HEK293 (cell line): ENCODE data around the gene YBX3.

Experiments used
- CTCF ChIA-PET: fragments of 350-600 bp; formaldehyde crosslinking; extraction: SDS; loops from one replicate; lab custom pipeline; 2021; ENCODE audit warnings: antibody characterized with exemption; lab: Yijun Ruan, JAX
- POLR2A ChIA-PET: fragments of 300-600 bp; formaldehyde crosslinking; extraction: SDS; loops from one replicate; lab custom pipeline; 2020; ENCODE audit warnings: antibody characterized with exemption, inconsistent platforms; lab: Yijun Ruan, JAX
- H3K27ac ChIP-seq: fragments of 200-500 bp; sonication (Bioruptor generic); 2 replicates; pipeline ENCODE4 v1.5.1; 2014; ENCODE audit warnings: low read depth, low read length, control low read depth, inconsistent platforms; ENCODE audit errors: extremely low read depth
- H3K36me3 ChIP-seq, 2 experiments: fragments of 200-500 bp in 1 of 2; sonication (Bioruptor generic) in 1 of 2; 1 replicate in 1 of 2; 2 replicates in 1 of 2; pipeline ENCODE4 v1.5.1; 2014 to 2017; ENCODE audit warnings: inconsistent platforms in 2 of 2, low read length in 2 of 2; ENCODE audit not compliant: control insufficient read depth in 2 of 2, insufficient read depth in 1 of 2
- H3K4me1 ChIP-seq: fragments of 200-500 bp; sonication (Bioruptor generic); 2 replicates; pipeline ENCODE4 v1.5.1; 2014; ENCODE audit warnings: mild to moderate bottlenecking, low read length, inconsistent platforms; ENCODE audit not compliant: control insufficient read depth, insufficient read depth
- H3K4me3 ChIP-seq: 2 replicates; pipeline ENCODE4 v1.5.1; 2011; ENCODE audit warnings: low read depth, mild to moderate bottlenecking, control low read depth, low read length, moderate library complexity
- H3K9me3 ChIP-seq: fragments of 200-500 bp; sonication (Bioruptor generic); 2 replicates; pipeline ENCODE4 v1.5.1; 2014; ENCODE audit warnings: low read depth, low read length, inconsistent platforms; ENCODE audit not compliant: control insufficient read depth, insufficient read depth
- EGR2 ChIP-seq: fragments of 450-650 bp; formaldehyde crosslinking; IDR thresholded peaks from 2 replicates; pipeline ENCODE4 v1.5.1; 2016; ENCODE audit warnings: low read depth, missing biosample characterization, missing genetic modification characterization
- HOXA7 ChIP-seq: sonication (generic); formaldehyde crosslinking; IDR thresholded peaks from 2 replicates; pipeline ENCODE4 v1.8.1; 2022; ENCODE audit warnings: missing genetic modification reagents, borderline replicate concordance
- WT1 ChIP-seq: fragments of 450-650 bp; formaldehyde crosslinking; IDR thresholded peaks from 2 replicates; pipeline ENCODE4 v1.5.1; 2016; ENCODE audit warnings: missing biosample characterization, missing genetic modification characterization
- YY1 ChIP-seq: fragments of 450-650 bp; formaldehyde crosslinking; IDR thresholded peaks from 2 replicates; pipeline ENCODE4 v1.5.1; 2018; ENCODE audit warnings: missing biosample characterization, missing genetic modification characterization
- ZEB2 ChIP-seq: fragments of 450-650 bp; formaldehyde crosslinking; IDR thresholded peaks from 2 replicates; pipeline ENCODE4 v1.5.1; 2016; ENCODE audit warnings: missing biosample characterization, missing genetic modification characterization
- ZFHX2 ChIP-seq: fragments of 450-650 bp; formaldehyde crosslinking; conservative IDR thresholded peaks from 2 replicates; pipeline ENCODE4 v1.5.1; 2016; ENCODE audit warnings: missing biosample characterization, missing genetic modification characterization
- ZNF114 ChIP-seq: fragments of 450-650 bp; formaldehyde crosslinking; IDR thresholded peaks from 2 replicates; pipeline ENCODE4 v1.5.0; 2017; ENCODE audit warnings: missing biosample characterization, missing genetic modification characterization
- ZNF2 ChIP-seq: fragments of 450-650 bp; formaldehyde crosslinking; IDR thresholded peaks from 2 replicates; pipeline ENCODE4 v1.5.1; 2016; ENCODE audit warnings: missing biosample characterization, missing genetic modification characterization
- ZNF24 ChIP-seq: fragments of 450-650 bp; formaldehyde crosslinking; IDR thresholded peaks from 2 replicates; pipeline ENCODE4 v1.5.1; 2016; ENCODE audit warnings: missing biosample characterization, missing genetic modification characterization
- ZNF274 ChIP-seq, 2 experiments: fragments of 200-500 bp in 1 of 2; fragments of 450-650 bp in 1 of 2; sonication (Bioruptor generic) in 1 of 2; formaldehyde crosslinking in 1 of 2; IDR thresholded peaks; 2 replicates each; pipeline versions ENCODE4 v1.5.1 to v1.6.1; 2014 to 2016; ENCODE audit warnings: borderline replicate concordance in 1 of 2, inconsistent platforms in 1 of 2, low read length in 1 of 2, missing biosample characterization in 1 of 2, missing genetic modification characterization in 1 of 2
- ZNF341 ChIP-seq: fragments of 450-650 bp; formaldehyde crosslinking; IDR thresholded peaks from 2 replicates; pipeline ENCODE4; 2016; ENCODE audit warnings: low read depth, missing biosample characterization, missing genetic modification characterization
- ZNF501 ChIP-seq: fragments of 450-650 bp; formaldehyde crosslinking; IDR thresholded peaks from 2 replicates; pipeline ENCODE4 v1.5.1; 2016; ENCODE audit warnings: missing biosample characterization, missing genetic modification characterization
- ZNF626 ChIP-seq: fragments of 450-650 bp; sonication (Bioruptor Pico); formaldehyde crosslinking; IDR thresholded peaks from 2 replicates; pipeline ENCODE4 v1.5.1; 2018; ENCODE audit warnings: missing biosample characterization, missing genetic modification characterization, inconsistent platforms
- ZNF707 ChIP-seq: fragments of 450-650 bp; formaldehyde crosslinking; IDR thresholded peaks from 2 replicates; pipeline ENCODE4 v1.5.1; 2016; ENCODE audit warnings: missing biosample characterization, missing genetic modification characterization
- ZXDB ChIP-seq: fragments of 450-650 bp; formaldehyde crosslinking; IDR thresholded peaks from 2 replicates; pipeline ENCODE4 v1.5.1; 2016; ENCODE audit warnings: missing biosample characterization, missing genetic modification characterization
- TF ChIP-seq, protein P1 (sequence below): fragments of 450-650 bp; formaldehyde crosslinking; IDR thresholded peaks from 2 replicates; pipeline ENCODE4 v1.5.1; 2017; ENCODE audit warnings: missing biosample characterization, missing genetic modification characterization
- TF ChIP-seq, protein P2 (sequence below): fragments of 450-650 bp; formaldehyde crosslinking; IDR thresholded peaks from 2 replicates; pipeline ENCODE4 v1.5.1; 2016; ENCODE audit warnings: missing biosample characterization, missing genetic modification characterization

Gene YBX3

DNA sequence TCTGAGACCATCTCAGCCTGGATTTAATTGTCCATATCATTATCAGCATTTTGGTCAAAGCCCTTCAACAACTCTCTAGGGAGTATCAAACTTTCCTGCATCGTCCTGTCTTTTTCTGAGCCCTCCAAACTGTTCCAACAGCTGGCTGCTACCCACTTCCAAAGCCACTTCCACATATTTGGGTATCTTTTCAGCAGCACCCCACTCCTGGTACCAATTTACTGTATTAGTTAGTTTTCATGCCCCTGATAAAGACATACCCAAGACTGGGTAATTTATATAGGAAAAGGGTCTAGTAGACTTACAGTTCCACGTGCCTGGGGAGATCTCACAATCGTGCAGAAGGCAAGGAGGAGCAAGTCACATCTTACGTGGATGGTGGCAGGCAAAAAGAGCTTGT lies 33.1 kb upstream of the YBX3 start:
- POLR2A ChIA-PET, result no interaction called here
- H3K4me1 ChIP-seq, result no peaks in the 10 kb centered on the region
- TF ChIP-seq WT1 (tag by site-specific recombination) (no peak), ZNF707 (tag by site-specific recombination) (peak; percentile 96), ZNF2 (tag by site-specific recombination) (no peak)
- TF ChIP-seq, protein P1, sequence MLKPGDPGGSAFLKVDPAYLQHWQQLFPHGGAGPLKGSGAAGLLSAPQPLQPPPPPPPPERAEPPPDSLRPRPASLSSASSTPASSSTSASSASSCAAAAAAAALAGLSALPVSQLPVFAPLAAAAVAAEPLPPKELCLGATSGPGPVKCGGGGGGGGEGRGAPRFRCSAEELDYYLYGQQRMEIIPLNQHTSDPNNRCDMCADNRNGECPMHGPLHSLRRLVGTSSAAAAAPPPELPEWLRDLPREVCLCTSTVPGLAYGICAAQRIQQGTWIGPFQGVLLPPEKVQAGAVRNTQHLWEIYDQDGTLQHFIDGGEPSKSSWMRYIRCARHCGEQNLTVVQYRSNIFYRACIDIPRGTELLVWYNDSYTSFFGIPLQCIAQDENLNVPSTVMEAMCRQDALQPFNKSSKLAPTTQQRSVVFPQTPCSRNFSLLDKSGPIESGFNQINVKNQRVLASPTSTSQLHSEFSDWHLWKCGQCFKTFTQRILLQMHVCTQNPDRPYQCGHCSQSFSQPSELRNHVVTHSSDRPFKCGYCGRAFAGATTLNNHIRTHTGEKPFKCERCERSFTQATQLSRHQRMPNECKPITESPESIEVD (tag by site-specific recombination), result no peak
- H3K9me3 ChIP-seq, result no peaks in the 10 kb centered on the region
- H3K4me3 ChIP-seq, result no peak overlapping the region
- H3K27ac ChIP-seq, result no peak overlapping the region
- no peaks in the 10 kb centered on the region for H3K36me3 ChIP-seq
- CTCF ChIA-PET, result no interaction called here

DNA sequence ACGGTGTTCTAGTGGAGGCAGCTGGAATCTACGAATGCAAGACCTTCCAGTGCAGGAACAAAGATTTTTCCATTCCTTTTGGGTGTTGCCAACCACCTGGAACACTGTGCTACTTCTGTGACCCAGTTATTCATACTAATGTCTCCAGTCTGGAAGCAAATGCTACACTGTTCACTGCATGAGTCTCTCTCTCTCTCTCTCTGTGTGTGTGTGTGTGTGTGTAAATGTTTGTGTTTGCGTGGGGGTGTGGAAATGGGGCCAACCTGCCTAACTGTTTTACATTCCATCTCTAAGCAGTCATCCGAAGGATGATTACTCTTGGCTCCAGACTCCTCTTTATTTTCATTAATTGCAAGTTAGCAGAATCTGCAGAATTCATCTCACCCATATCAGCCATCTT lies 29.9 kb upstream of the YBX3 start:
- POLR2A ChIA-PET, result no interaction called here
- H3K4me3 ChIP-seq, result no peak overlapping the region
- no peaks in the 10 kb centered on the region for H3K4me1 ChIP-seq
- H3K9me3 ChIP-seq, result no peaks in the 10 kb centered on the region; the same call in 1 of the 2 replicates
- TF ChIP-seq YY1 (no peak), HOXA7 (CRISPR knock-in tag) (no peak), EGR2 (tag by site-specific recombination) (peak; percentile 56; the same call in 1 of the 2 replicates), ZFHX2 (tag by site-specific recombination) (peak; percentile 73)
- CTCF ChIA-PET, result interaction anchor here (0.5 kb wide), 1 partner anchor 206 kb away, joined by 5 read pairs; no protein-coding TSS in a partner anchor
- H3K36me3 ChIP-seq, result no peaks in the 10 kb centered on the region
- H3K27ac ChIP-seq, result no peak overlapping the region

DNA sequence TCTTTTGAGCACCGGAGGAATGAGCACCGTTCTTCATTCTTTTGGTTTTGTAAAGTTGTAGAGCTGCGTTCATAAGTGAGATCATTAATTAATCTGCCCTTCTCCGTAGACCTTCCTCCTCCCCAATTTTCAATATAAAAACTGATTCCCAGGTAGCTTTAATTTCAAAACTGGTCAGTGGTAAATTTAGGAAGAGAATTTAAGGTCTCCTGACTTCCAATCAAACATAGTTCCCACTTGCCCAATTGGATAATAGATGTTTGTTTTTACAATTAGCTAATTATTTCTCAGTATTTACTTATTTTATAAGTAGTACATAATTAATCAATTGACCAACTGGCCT lies 27.2 kb upstream of the YBX3 start:
- ChIA-PET POLR2A (interaction anchor here (1.2 kb wide), 1 partner anchor 421 kb away, joined by 3 read pairs; the partner anchor contains the start of gene SMIM10L1), CTCF (interaction anchor here (0.6 to 3.0 kb wide), 43 partner anchors 8 to 739 kb away, joined by 3 to 21 read pairs (median 4); partner anchors contain the start of genes SMIM10L1 and YBX3)
- H3K36me3 ChIP-seq, result no peaks in the 10 kb centered on the region
- H3K4me1 ChIP-seq, result no peaks in the 10 kb centered on the region
- TF ChIP-seq ZNF341 (tag by site-specific recombination), result 0 out of 2 replicates have a peak, but pooled peaks have one; percentile 23
- 0 out of 2 replicates have a peak, but pooled peaks have one; percentile 15 for TF ChIP-seq ZNF501 (tag by site-specific recombination)
- no peak for TF ChIP-seq ZNF626 (tag by site-specific recombination)
- TF ChIP-seq ZNF114 (tag by site-specific recombination), result no peak
- 0 out of 2 replicates have a peak, but pooled peaks have one; percentile 6 for TF ChIP-seq ZEB2 (tag by site-specific recombination)
- no peak for TF ChIP-seq ZNF24
- TF ChIP-seq, protein P2, sequence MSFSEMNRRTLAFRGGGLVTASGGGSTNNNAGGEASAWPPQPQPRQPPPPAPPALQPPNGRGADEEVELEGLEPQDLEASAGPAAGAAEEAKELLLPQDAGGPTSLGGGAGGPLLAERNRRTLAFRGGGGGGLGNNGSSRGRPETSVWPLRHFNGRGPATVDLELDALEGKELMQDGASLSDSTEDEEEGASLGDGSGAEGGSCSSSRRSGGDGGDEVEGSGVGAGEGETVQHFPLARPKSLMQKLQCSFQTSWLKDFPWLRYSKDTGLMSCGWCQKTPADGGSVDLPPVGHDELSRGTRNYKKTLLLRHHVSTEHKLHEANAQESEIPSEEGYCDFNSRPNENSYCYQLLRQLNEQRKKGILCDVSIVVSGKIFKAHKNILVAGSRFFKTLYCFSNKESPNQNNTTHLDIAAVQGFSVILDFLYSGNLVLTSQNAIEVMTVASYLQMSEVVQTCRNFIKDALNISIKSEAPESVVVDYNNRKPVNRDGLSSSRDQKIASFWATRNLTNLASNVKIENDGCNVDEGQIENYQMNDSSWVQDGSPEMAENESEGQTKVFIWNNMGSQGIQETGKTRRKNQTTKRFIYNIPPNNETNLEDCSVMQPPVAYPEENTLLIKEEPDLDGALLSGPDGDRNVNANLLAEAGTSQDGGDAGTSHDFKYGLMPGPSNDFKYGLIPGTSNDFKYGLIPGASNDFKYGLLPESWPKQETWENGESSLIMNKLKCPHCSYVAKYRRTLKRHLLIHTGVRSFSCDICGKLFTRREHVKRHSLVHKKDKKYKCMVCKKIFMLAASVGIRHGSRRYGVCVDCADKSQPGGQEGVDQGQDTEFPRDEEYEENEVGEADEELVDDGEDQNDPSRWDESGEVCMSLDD (tag by site-specific recombination), result no peak
- 0 out of 2 replicates have a peak, but pooled peaks have one; percentile 8 for TF ChIP-seq ZXDB (tag by site-specific recombination)
- no peak for TF ChIP-seq ZNF274 (IDR thresholded peaks at IDR 0.05; ENCODE audit: low read length)
- TF ChIP-seq ZNF274 (tag by site-specific recombination; IDR thresholded peaks at IDR 0.05; ENCODE audit: borderline replicate concordance), result no peak
- H3K27ac ChIP-seq, result no peak overlapping the region
- H3K9me3 ChIP-seq, result no peaks in the 10 kb centered on the region; the same call in 1 of the 2 replicates
- no peak overlapping the region for H3K4me3 ChIP-seq
